CD4-positive, alpha-beta T cell treated with Interferon gamma for 1 hour (primary cell): ENCODE data around the gene BCAP31.
A peak's percentile ranks its signal among the peaks of the same experiment; 100 is the strongest.
"Not testable (repeated sequence)": the region's sequence is repeated elsewhere in the genome, so short reads cannot be mapped to it uniquely, and the experiment has no call there.

Experiments
- DNase-seq: peaks from one replicate; pipeline ENCODE4 v3.0.0-alpha.2; 2020

BCAP31 gene

GRCh38 chrX:153762626-153763173 is 38.5 kb upstream of the BCAP31 start:
- peak; percentile 0 for DNase-seq

GRCh38 chrX:153761863-153762262 is 37.7 kb upstream of the BCAP31 start:
- no peak for DNase-seq

- DNase-seq: no peak
These were observed 30.9 kb upstream of the BCAP31 start for GRCh38 chrX:153755136-153755535.

- DNase-seq: no peak
These were observed 26.1 kb upstream of the BCAP31 start for GRCh38 chrX:153750127-153750774.

GRCh38 chrX:153749017-153749416 is 24.8 kb upstream of the BCAP31 start:
- DNase-seq: not testable (repeated sequence)

GRCh38 chrX:153746991-153747390 is 22.8 kb upstream of the BCAP31 start:
- DNase-seq: not testable (repeated sequence)

GRCh38 chrX:153746359-153746758 is 22.2 kb upstream of the BCAP31 start:
- no peak for DNase-seq

- not testable (repeated sequence) for DNase-seq
These were observed 20.9 kb upstream of the BCAP31 start for GRCh38 chrX:153745067-153745433.

GRCh38 chrX:153744210-153745066 is 20.3 kb upstream of the BCAP31 start:
- DNase-seq: no peak

GRCh38 chrX:153743468-153744209 is 19.5 kb upstream of the BCAP31 start:
- not testable (repeated sequence) for DNase-seq

GRCh38 chrX:153742796-153743467 is 18.7 kb upstream of the BCAP31 start:
- not testable (repeated sequence) for DNase-seq

GRCh38 chrX:153742111-153742510 is 17.9 kb upstream of the BCAP31 start:
- not testable (repeated sequence) for DNase-seq

GRCh38 chrX:153741446-153741845 is 17.3 kb upstream of the BCAP31 start:
- no peak for DNase-seq

- no peak for DNase-seq
These were observed 16.5 kb upstream of the BCAP31 start for GRCh38 chrX:153740631-153741222.

- no peak for DNase-seq
These were observed 15.7 kb upstream of the BCAP31 start for GRCh38 chrX:153739754-153740486.

GRCh38 chrX:153738056-153738605 is 13.9 kb upstream of the BCAP31 start:
- DNase-seq: no peak

- no peak for DNase-seq
These were observed 12.8 kb upstream of the BCAP31 start for GRCh38 chrX:153736871-153737441.

- DNase-seq: no peak
These were observed 12.1 kb upstream of the BCAP31 start for GRCh38 chrX:153736071-153736820.

GRCh38 chrX:153735274-153735673 is 11.1 kb upstream of the BCAP31 start:
- DNase-seq: no peak

- DNase-seq: no peak
These were observed 10.7 kb upstream of the BCAP31 start for GRCh38 chrX:153734871-153735270.
